ENCODE data around the gene LRRC71. TPM values are rescaled to one million over a fixed set of nuclear protein-coding genes. Genes with fewer than 3 reads are reported as not detected.

The LRRC71 gene
- polyA plus RNA-seq, 1 of the 3 experiments (the other 2 are of a cell fraction) = 0.03 TPM

GRCh38 chr1:156909671-156910070 is 10.8 kb upstream of the LRRC71 start:
- WGBS (ENCODE audit: low lambda C conversion rate) = 60% methylated on average over 1 of the region's 5 CpGs
- Histone ChIP-seq H3K4me1 (ENCODE audit: control insufficient read depth in 1 of 2, insufficient read depth in 2 of 2, low read depth in 1 of 2, low read length in 1 of 2) (peaks cover 9 to 33% of the 10 kb centered on the region in 2 experiments; a peak in 3 of 4 replicates), H3K27me3 (ENCODE audit: insufficient read depth) (no peaks in the 10 kb centered on the region), H3K27ac (ENCODE audit: low read depth in 2 of 2, low read length in 1 of 2) (no peak overlapping the region), H3F3A (replicated peaks; ENCODE audit: insufficient read depth) (no peaks in the 10 kb centered on the region), H3K9me2 (no peaks in the 10 kb centered on the region), H3K79me2 (ENCODE audit: insufficient read depth) (no peaks in the 10 kb centered on the region), H3K4me3 (ENCODE audit: low read depth in 2 of 2, low read length in 1 of 2) (no peak overlapping the region), H4K20me1 (ENCODE audit: insufficient read depth) (no peaks in the 10 kb centered on the region), H2AFZ (ENCODE audit: low read depth) (no peak overlapping the region), H3K4me2 (no peak overlapping the region), H3K9ac (no peak overlapping the region), H3K36me3 (replicated peaks in 1 of 2; ENCODE audit: control insufficient read depth in 1 of 2, insufficient read depth in 2 of 2, low read length in 1 of 2) (no peaks in the 10 kb centered on the region), H3K9me3 (no peaks in the 10 kb centered on the region)
- TF ChIP-seq MXI1 (IDR thresholded peaks at IDR 0.05; ENCODE audit: low read depth, low read length) = no peak
- CTCF ChIA-PET = interaction anchor here (0.9 to 6.9 kb wide), 12 partner anchors 11 to 180 kb away, joined by 3 to 182 read pairs (median 4); partner anchors contain the start of genes LRRC71 and PEAR1
- POLR2A ChIA-PET = no interaction called here
- no peak for DNase-seq

GRCh38 chr1:156910309-156910782 is 10.1 kb upstream of the LRRC71 start:
- peak; percentile 88 for DNase-seq
- Histone ChIP-seq H3K79me2 (ENCODE audit: insufficient read depth) (no peaks in the 10 kb centered on the region), H3K4me3 (ENCODE audit: low read depth in 2 of 2, low read length in 1 of 2) (no peak overlapping the region; a peak in 1 of 4 replicates), H3K36me3 (replicated peaks in 1 of 2; ENCODE audit: control insufficient read depth in 1 of 2, insufficient read depth in 2 of 2, low read length in 1 of 2) (no peaks in the 10 kb centered on the region), H3F3A (replicated peaks; ENCODE audit: insufficient read depth) (no peaks in the 10 kb centered on the region), H3K27ac (ENCODE audit: low read depth in 2 of 2, low read length in 1 of 2) (no peak overlapping the region), H3K9ac (no peak overlapping the region), H3K4me2 (no peak overlapping the region), H3K9me3 (no peaks in the 10 kb centered on the region), H3K27me3 (ENCODE audit: insufficient read depth) (no peaks in the 10 kb centered on the region), H4K20me1 (ENCODE audit: insufficient read depth) (no peaks in the 10 kb centered on the region), H2AFZ (ENCODE audit: low read depth) (no peak overlapping the region), H3K4me1 (ENCODE audit: control insufficient read depth in 1 of 2, insufficient read depth in 2 of 2, low read depth in 1 of 2, low read length in 1 of 2) (peaks cover 11 to 39% of the 10 kb centered on the region in 2 experiments; a peak in 3 of 4 replicates), H3K9me2 (no peaks in the 10 kb centered on the region)
- CTCF ChIA-PET = interaction anchor here (0.7 to 6.9 kb wide), 20 partner anchors 12 to 657 kb away, joined by 3 to 182 read pairs (median 3); partner anchors contain the start of genes HDGF, LRRC71, NTRK1 and PEAR1
- POLR2A ChIA-PET = no interaction called here
- 45% methylated on average over 18 of the region's 18 CpGs for WGBS (ENCODE audit: low lambda C conversion rate)
- peak; percentile 40 for TF ChIP-seq RAD21 (IDR thresholded peaks at IDR 0.05; ENCODE audit: low read length)
- TF ChIP-seq CHD2 (IDR thresholded peaks at IDR 0.05; ENCODE audit: low read length, partially characterized antibody) = no peak
- TF ChIP-seq IRF3 (IDR thresholded peaks at IDR 0.05; ENCODE audit: low read depth, low read length) = no peak
- TF ChIP-seq CTCF (IDR thresholded peaks at IDR 0.05) = peak; percentile 80
- no peak; the same call in 1 of the 2 replicates for TF ChIP-seq SMC3 (IDR thresholded peaks at IDR 0.05; ENCODE audit: low read depth, low read length)
